Peyer's patch (tissue), 4 donors: Measurements from ENCODE around the gene FIGLA.

Experiments used
- POLR2A ChIP-seq, 2 donors: fragments of 450-650 bp; IDR thresholded peaks; one replicate each; pipeline ENCODE4 v1.5.1; 2017; ENCODE audit warnings: antibody characterized with exemption in 2 of 2, mild to moderate bottlenecking in 2 of 2, moderate library complexity in 2 of 2
- TF ChIP-seq, protein P1 (sequence below), 6 experiments: fragments of 450-650 bp in 4 of 6; fragments of 200-600 bp in 2 of 6; sonication (generic) in 1 of 6; IDR thresholded peaks; one replicate each; pipeline ENCODE4 v1.5.1; 2017 to 2019; ENCODE audit warnings: antibody characterized with exemption in 6 of 6, mild to moderate bottlenecking in 3 of 6, moderate library complexity in 1 of 6

DNA sequence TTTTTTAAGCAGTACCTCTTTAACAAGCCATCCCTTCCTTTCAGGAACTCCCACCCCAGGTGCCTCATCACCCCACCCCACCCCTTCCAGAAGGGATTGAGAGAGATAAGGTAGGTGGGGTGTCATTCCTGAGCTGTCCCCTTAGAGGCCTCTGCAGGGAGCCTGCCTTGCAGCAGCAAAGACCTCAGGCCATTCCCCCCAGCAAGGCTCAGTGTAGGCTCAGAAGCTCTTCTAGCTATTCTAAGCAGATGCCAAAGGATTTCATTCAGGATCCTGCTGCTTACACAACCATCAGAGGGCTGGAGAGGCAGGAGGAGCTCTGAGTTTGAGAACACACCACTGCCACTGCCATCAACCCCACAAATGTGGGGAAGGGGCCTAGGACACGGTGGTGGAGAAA, 5.8 kb upstream of the FIGLA start:
- TF ChIP-seq POLR2A (IDR thresholded peaks at IDR 0.05) = no peak
- TF ChIP-seq, protein P1, sequence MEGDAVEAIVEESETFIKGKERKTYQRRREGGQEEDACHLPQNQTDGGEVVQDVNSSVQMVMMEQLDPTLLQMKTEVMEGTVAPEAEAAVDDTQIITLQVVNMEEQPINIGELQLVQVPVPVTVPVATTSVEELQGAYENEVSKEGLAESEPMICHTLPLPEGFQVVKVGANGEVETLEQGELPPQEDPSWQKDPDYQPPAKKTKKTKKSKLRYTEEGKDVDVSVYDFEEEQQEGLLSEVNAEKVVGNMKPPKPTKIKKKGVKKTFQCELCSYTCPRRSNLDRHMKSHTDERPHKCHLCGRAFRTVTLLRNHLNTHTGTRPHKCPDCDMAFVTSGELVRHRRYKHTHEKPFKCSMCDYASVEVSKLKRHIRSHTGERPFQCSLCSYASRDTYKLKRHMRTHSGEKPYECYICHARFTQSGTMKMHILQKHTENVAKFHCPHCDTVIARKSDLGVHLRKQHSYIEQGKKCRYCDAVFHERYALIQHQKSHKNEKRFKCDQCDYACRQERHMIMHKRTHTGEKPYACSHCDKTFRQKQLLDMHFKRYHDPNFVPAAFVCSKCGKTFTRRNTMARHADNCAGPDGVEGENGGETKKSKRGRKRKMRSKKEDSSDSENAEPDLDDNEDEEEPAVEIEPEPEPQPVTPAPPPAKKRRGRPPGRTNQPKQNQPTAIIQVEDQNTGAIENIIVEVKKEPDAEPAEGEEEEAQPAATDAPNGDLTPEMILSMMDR (IDR thresholded peaks at IDR 0.05) = no peak
